C4-2B (cell line): ENCODE results near the gene PRKG1.

ENCODE experiments used
- H3K27ac ChIP-seq: fragments of 450-650 bp; 2 replicates; pipeline ENCODE4 v1.5.1; 2017
- CTCF ChIP-seq: fragments of 450-650 bp; conservative IDR thresholded peaks from 2 replicates; pipeline ENCODE4 v1.5.1; 2017; ENCODE audit warnings: mild to moderate bottlenecking
- ZFX ChIP-seq: fragments of 450-650 bp; IDR thresholded peaks from 2 replicates; pipeline ENCODE4 v1.6.1; 2017

PRKG1 gene

GRCh38 chr10:51924359-51924758 is 850.1 kb downstream of the PRKG1 start:
- TF ChIP-seq ZFX (no peak), CTCF (no peak)
- no peak overlapping the region for H3K27ac ChIP-seq

- TF ChIP-seq ZFX (no peak), CTCF (no peak)
- H3K27ac ChIP-seq: no peak overlapping the region
Measured at GRCh38 chr10:51926337-51926736, 852.0 kb downstream of the PRKG1 start.

GRCh38 chr10:51928162-51928561 is 853.9 kb downstream of the PRKG1 start:
- TF ChIP-seq ZFX (no peak), CTCF (no peak)
- no peak overlapping the region for H3K27ac ChIP-seq

- no peak overlapping the region for H3K27ac ChIP-seq
- TF ChIP-seq CTCF (no peak), ZFX (no peak)
Measured at GRCh38 chr10:51932530-51932929, 858.2 kb downstream of the PRKG1 start.

GRCh38 chr10:51934373-51934772 is 860.1 kb downstream of the PRKG1 start:
- H3K27ac ChIP-seq: no peak overlapping the region
- TF ChIP-seq CTCF: no peak
- TF ChIP-seq ZFX: no peak

- no peak for TF ChIP-seq ZFX
- H3K27ac ChIP-seq: no peak overlapping the region
Measured at GRCh38 chr10:51935341-51935740, 861.1 kb downstream of the PRKG1 start.

- H3K27ac ChIP-seq: no peak overlapping the region
- TF ChIP-seq ZFX (no peak), CTCF (no peak)
Measured at GRCh38 chr10:51937308-51938140, 863.2 kb downstream of the PRKG1 start.

- no peak overlapping the region for H3K27ac ChIP-seq
- TF ChIP-seq CTCF (no peak), ZFX (no peak)
Measured at GRCh38 chr10:51950371-51950995, 876.2 kb downstream of the PRKG1 start.
